Measurements from ENCODE around the gene PPP1R36.
"Not testable (repeated sequence)": the region's sequence is repeated elsewhere in the genome, so short reads cannot be mapped to it uniquely, and the experiment has no call there.

Gene PPP1R36

GRCh38 chr14:64549016-64549415 lies 745 bp upstream of the PPP1R36 start:
- no peak overlapping the region for H3K27ac ChIP-seq (ENCODE audit: low read depth, low read length)

GRCh38 chr14:64550621-64551333 lies 1.0 kb downstream of the PPP1R36 start:
- H3K9me3 ChIP-seq (ENCODE audit: insufficient read depth, low read depth, low read length), result no peaks in the 10 kb centered on the region
- peaks cover 10% of the 10 kb centered on the region for H3K4me1 ChIP-seq (ENCODE audit: insufficient read depth, low read length)
- H3K4me3 ChIP-seq (ENCODE audit: low read length), result peak overlapping the region; percentile 62
- H3K27ac ChIP-seq (ENCODE audit: low read depth, low read length), result no peak overlapping the region
- H3K27me3 ChIP-seq (ENCODE audit: insufficient read depth, low read length), result peaks cover 39% of the 10 kb centered on the region
- H3K36me3 ChIP-seq (ENCODE audit: insufficient read depth, low read length), result no peaks in the 10 kb centered on the region
- WGBS, result 82% methylated on average over 7 of the region's 7 CpGs
- no peak overlapping the region for H3K9ac ChIP-seq (ENCODE audit: low read depth, low read length)

More at GRCh38 chr14:64549016-64549415, 745 bp upstream of the PPP1R36 start:
- H3K4me3 ChIP-seq (ENCODE audit: low read length), result peak overlapping the region; percentile 62; the same call in 1 of the 2 replicates
- no peak overlapping the region for H3K9ac ChIP-seq (ENCODE audit: low read depth, low read length)
- H3K4me1 ChIP-seq (ENCODE audit: insufficient read depth, low read length), result peaks cover 24% of the 10 kb centered on the region
- H3K36me3 ChIP-seq (ENCODE audit: insufficient read depth, low read length), result no peaks in the 10 kb centered on the region
- no peaks in the 10 kb centered on the region for H3K9me3 ChIP-seq (ENCODE audit: insufficient read depth, low read depth, low read length)
- H3K27me3 ChIP-seq (ENCODE audit: insufficient read depth, low read length), result peaks cover 40% of the 10 kb centered on the region
- WGBS, result 100% methylated on average over 1 of the region's 1 CpG

GRCh38 chr14:64554556-64554955 lies 4.8 kb downstream of the PPP1R36 start:
- no peak overlapping the region for H3K27ac ChIP-seq (ENCODE audit: low read depth, low read length)
- peaks cover 23% of the 10 kb centered on the region for H3K27me3 ChIP-seq (ENCODE audit: insufficient read depth, low read length)
- H3K4me1 ChIP-seq (ENCODE audit: insufficient read depth, low read length), result peaks cover 5% of the 10 kb centered on the region
- no peaks in the 10 kb centered on the region for H3K9me3 ChIP-seq (ENCODE audit: insufficient read depth, low read depth, low read length)
- 89% methylated on average over 4 of the region's 4 CpGs for WGBS
- no peak overlapping the region for H3K4me3 ChIP-seq (ENCODE audit: low read length)
- no peaks in the 10 kb centered on the region for H3K36me3 ChIP-seq (ENCODE audit: insufficient read depth, low read length)
- H3K9ac ChIP-seq (ENCODE audit: low read depth, low read length), result no peak overlapping the region

GRCh38 chr14:64556526-64556925 lies 6.8 kb downstream of the PPP1R36 start:
- H3K27me3 ChIP-seq (ENCODE audit: insufficient read depth, low read length), result peaks cover 4% of the 10 kb centered on the region; the same call in 1 of the 2 replicates
- H3K9ac ChIP-seq (ENCODE audit: low read depth, low read length), result no peak overlapping the region
- H3K9me3 ChIP-seq (ENCODE audit: insufficient read depth, low read depth, low read length), result no peaks in the 10 kb centered on the region
- H3K4me1 ChIP-seq (ENCODE audit: insufficient read depth, low read length), result no peaks in the 10 kb centered on the region
- no peak overlapping the region for H3K27ac ChIP-seq (ENCODE audit: low read depth, low read length)
- no peaks in the 10 kb centered on the region for H3K36me3 ChIP-seq (ENCODE audit: insufficient read depth, low read length)
- 92% methylated on average over 5 of the region's 5 CpGs for WGBS
- no peak overlapping the region for H3K4me3 ChIP-seq (ENCODE audit: low read length)

GRCh38 chr14:64558216-64558615 lies 8.5 kb downstream of the PPP1R36 start:
- not testable (repeated sequence) for H3K27ac ChIP-seq (ENCODE audit: low read depth, low read length); H3K4me3 ChIP-seq (ENCODE audit: low read length); H3K4me1 ChIP-seq (ENCODE audit: insufficient read depth, low read length); H3K36me3 ChIP-seq (ENCODE audit: insufficient read depth, low read length); H3K9me3 ChIP-seq (ENCODE audit: insufficient read depth, low read depth, low read length); H3K9ac ChIP-seq (ENCODE audit: low read depth, low read length); H3K27me3 ChIP-seq (ENCODE audit: insufficient read depth, low read length)
- 94% methylated on average over 2 of the region's 2 CpGs for WGBS

GRCh38 chr14:64561631-64562030 lies 11.9 kb downstream of the PPP1R36 start:
- 93% methylated on average over 2 of the region's 2 CpGs for WGBS
- Histone ChIP-seq H3K4me1 (ENCODE audit: insufficient read depth, low read length) (0 out of 2 replicates have a peak, but pooled peaks cover 3% of the 10 kb centered on the region), H3K9ac (ENCODE audit: low read depth, low read length) (no peak overlapping the region), H3K36me3 (ENCODE audit: insufficient read depth, low read length) (no peaks in the 10 kb centered on the region), H3K4me3 (ENCODE audit: low read length) (no peak overlapping the region), H3K27me3 (ENCODE audit: insufficient read depth, low read length) (no peaks in the 10 kb centered on the region), H3K9me3 (ENCODE audit: insufficient read depth, low read depth, low read length) (no peaks in the 10 kb centered on the region), H3K27ac (ENCODE audit: low read depth, low read length) (no peak overlapping the region)

- H3K4me1 ChIP-seq (ENCODE audit: insufficient read depth, low read length), result 0 out of 2 replicates have a peak, but pooled peaks cover 3% of the 10 kb centered on the region
- H3K9me3 ChIP-seq (ENCODE audit: insufficient read depth, low read depth, low read length), result no peaks in the 10 kb centered on the region
- H3K4me3 ChIP-seq (ENCODE audit: low read length), result no peak overlapping the region
- no peak overlapping the region for H3K27ac ChIP-seq (ENCODE audit: low read depth, low read length)
- H3K9ac ChIP-seq (ENCODE audit: low read depth, low read length), result no peak overlapping the region
- no peaks in the 10 kb centered on the region for H3K27me3 ChIP-seq (ENCODE audit: insufficient read depth, low read length)
- no peaks in the 10 kb centered on the region for H3K36me3 ChIP-seq (ENCODE audit: insufficient read depth, low read length)
These were observed 12.7 kb downstream of the PPP1R36 start for GRCh38 chr14:64562436-64562835.

- Histone ChIP-seq H3K36me3 (ENCODE audit: insufficient read depth, low read length) (no peaks in the 10 kb centered on the region), H3K4me3 (ENCODE audit: low read length) (no peak overlapping the region), H3K9me3 (ENCODE audit: insufficient read depth, low read depth, low read length) (no peaks in the 10 kb centered on the region), H3K27ac (ENCODE audit: low read depth, low read length) (no peak overlapping the region), H3K4me1 (ENCODE audit: insufficient read depth, low read length) (0 out of 2 replicates have a peak, but pooled peaks cover 3% of the 10 kb centered on the region), H3K9ac (ENCODE audit: low read depth, low read length) (no peak overlapping the region), H3K27me3 (ENCODE audit: insufficient read depth, low read length) (no peaks in the 10 kb centered on the region)
- WGBS, result 89% methylated on average over 6 of the region's 6 CpGs
These were observed 13.9 kb downstream of the PPP1R36 start for GRCh38 chr14:64563696-64564095.

GRCh38 chr14:64566651-64567122 lies 16.9 kb downstream of the PPP1R36 start:
- Histone ChIP-seq H3K27ac (ENCODE audit: low read depth, low read length) (no peak overlapping the region), H3K9me3 (ENCODE audit: insufficient read depth, low read depth, low read length) (no peaks in the 10 kb centered on the region), H3K4me3 (ENCODE audit: low read length) (no peak overlapping the region), H3K27me3 (ENCODE audit: insufficient read depth, low read length) (no peaks in the 10 kb centered on the region), H3K9ac (ENCODE audit: low read depth, low read length) (no peak overlapping the region), H3K4me1 (ENCODE audit: insufficient read depth, low read length) (peaks cover 6% of the 10 kb centered on the region; the same call in 1 of the 2 replicates), H3K36me3 (ENCODE audit: insufficient read depth, low read length) (no peaks in the 10 kb centered on the region)
- 91% methylated on average over 5 of the region's 5 CpGs for WGBS

- no peaks in the 10 kb centered on the region for H3K9me3 ChIP-seq (ENCODE audit: insufficient read depth, low read depth, low read length)
- WGBS, result 77% methylated on average over 3 of the region's 3 CpGs
- no peak overlapping the region for H3K4me3 ChIP-seq (ENCODE audit: low read length)
- no peaks in the 10 kb centered on the region for H3K36me3 ChIP-seq (ENCODE audit: insufficient read depth, low read length)
- no peak overlapping the region for H3K27ac ChIP-seq (ENCODE audit: low read depth, low read length)
- peaks cover 20% of the 10 kb centered on the region for H3K4me1 ChIP-seq (ENCODE audit: insufficient read depth, low read length)
- H3K27me3 ChIP-seq (ENCODE audit: insufficient read depth, low read length), result no peaks in the 10 kb centered on the region
- H3K9ac ChIP-seq (ENCODE audit: low read depth, low read length), result no peak overlapping the region
These were observed 19.4 kb downstream of the PPP1R36 start for GRCh38 chr14:64569138-64569631.

- H3K27ac ChIP-seq (ENCODE audit: low read depth, low read length), result not testable (repeated sequence)
These were observed 19.9 kb downstream of the PPP1R36 start for GRCh38 chr14:64569646-64570045.

More at GRCh38 chr14:64569646-64570045, 19.9 kb downstream of the PPP1R36 start:
- not testable (repeated sequence) for H3K27me3 ChIP-seq (ENCODE audit: insufficient read depth, low read length); H3K9me3 ChIP-seq (ENCODE audit: insufficient read depth, low read depth, low read length); H3K4me3 ChIP-seq (ENCODE audit: low read length); H3K9ac ChIP-seq (ENCODE audit: low read depth, low read length); H3K36me3 ChIP-seq (ENCODE audit: insufficient read depth, low read length)
- peaks cover 20% of the 10 kb centered on the region for H3K4me1 ChIP-seq (ENCODE audit: insufficient read depth, low read length)
- 91% methylated on average over 7 of the region's 7 CpGs for WGBS

Data from HUES64 (cell line).